ENCODE results near the gene POM121L2. TPM values are rescaled to one million over a fixed set of nuclear protein-coding genes. Genes with fewer than 3 reads are reported as not detected.

Gene POM121L2
- total RNA-seq, 5 donors from 2014 or later (not counting 1 experiment from before 2014, with no cell fraction given) = not detected

GRCh38 chr6:27312950-27313271 is 838 bp upstream of the POM121L2 start:
- H3K4me3 Mint-ChIP-seq = peak overlapping the region; percentile 77 to 80 (median 78)
- WGBS (ENCODE audit: insufficient coverage) = no CpG with 5 or more reads among the region's 8 CpGs

GRCh38 chr6:27311806-27312145 is 297 bp downstream of the POM121L2 start:
- DNase-seq = no peak
- H3K27me3 ChIP-seq (replicated peaks in 1 of 2; ENCODE audit: control insufficient read depth in 2 of 2, extremely low read depth in 1 of 2, insufficient read depth in 2 of 2, low read length in 1 of 2) = peaks cover 19 to 41% of the 10 kb centered on the region in 2 experiments
- CTCF ChIA-PET = interaction anchor here in 1 of 2 donors (1.3 kb wide), 1 partner anchor 441 kb away, joined by 5 read pairs; no protein-coding TSS in a partner anchor
- Mint-ChIP-seq H3K36me3 (no peaks in the 10 kb centered on the region), H3K4me3 (peak overlapping the region; percentile 77 to 80 (median 78)), H3K27me3 (peaks cover 61 to 78% of the 10 kb centered on the region in 2 donors), H3K9me3 (no peaks in the 10 kb centered on the region), H3K27ac (peak overlapping the region in 1 of 2 donors; percentile 12), H3K4me1 (peaks cover 9 to 13% (median 12%) of the 10 kb centered on the region in 3 donors)
- no peak for ATAC-seq (replicated peaks in 1 of 4)
- WGBS (ENCODE audit: insufficient coverage) = 22% methylated on average over 17 of the region's 19 CpGs
- no peaks in the 10 kb centered on the region for H3K9me3 ChIP-seq
- no peak overlapping the region for H3K27ac ChIP-seq (ENCODE audit: low read length)
- H3K36me3 ChIP-seq (ENCODE audit: control insufficient read depth in 2 of 2, extremely low read depth in 1 of 2, insufficient read depth in 1 of 2, low read length in 1 of 2) = no peaks in the 10 kb centered on the region
- POLR2A ChIA-PET = no interaction called here
- peak overlapping the region; percentile 55 to 80 for H3K4me3 ChIP-seq (ENCODE audit: control insufficient read depth in 1 of 2, extremely low read depth in 1 of 2, low read length in 1 of 2)
- H3K4me1 ChIP-seq (ENCODE audit: control insufficient read depth in 1 of 2, extremely low read depth in 1 of 2, insufficient read depth in 2 of 2, low read length in 2 of 2) = peaks cover 0 to 14% of the 10 kb centered on the region in 2 experiments

More at GRCh38 chr6:27312950-27313271, 838 bp upstream of the POM121L2 start:
- no peak for DNase-seq
- Histone ChIP-seq H3K27ac (ENCODE audit: low read length) (no peak overlapping the region), H3K4me3 (ENCODE audit: control insufficient read depth in 1 of 2, extremely low read depth in 1 of 2, low read length in 1 of 2) (peak overlapping the region; percentile 55 to 80), H3K36me3 (ENCODE audit: control insufficient read depth in 2 of 2, extremely low read depth in 1 of 2, insufficient read depth in 1 of 2, low read length in 1 of 2) (no peaks in the 10 kb centered on the region), H3K4me1 (ENCODE audit: control insufficient read depth in 1 of 2, extremely low read depth in 1 of 2, insufficient read depth in 2 of 2, low read length in 2 of 2) (peaks cover 0 to 14% of the 10 kb centered on the region in 2 experiments), H3K27me3 (replicated peaks in 1 of 2; ENCODE audit: control insufficient read depth in 2 of 2, extremely low read depth in 1 of 2, insufficient read depth in 2 of 2, low read length in 1 of 2) (peaks cover 21 to 43% of the 10 kb centered on the region in 2 experiments), H3K9me3 (no peaks in the 10 kb centered on the region)
- CTCF ChIA-PET = interaction anchor here in 1 of 2 donors (0.6 to 1.3 kb wide), 5 partner anchors 206 to 489 kb away, joined by 3 to 5 read pairs (median 5); no protein-coding TSS in a partner anchor
- ATAC-seq (replicated peaks in 1 of 4) = peak; percentile 14 to 57 (median 38)
- H3K27ac Mint-ChIP-seq = no peak overlapping the region
- peaks cover 61 to 74% of the 10 kb centered on the region in 2 donors for H3K27me3 Mint-ChIP-seq
- no peaks in the 10 kb centered on the region for H3K9me3 Mint-ChIP-seq
- no peaks in the 10 kb centered on the region for H3K36me3 Mint-ChIP-seq
- POLR2A ChIA-PET = no interaction called here
- H3K4me1 Mint-ChIP-seq = peaks cover 9 to 13% (median 12%) of the 10 kb centered on the region in 3 donors

GRCh38 chr6:27303613-27304272 is 8.3 kb downstream of the POM121L2 start:
- Histone ChIP-seq H3K27ac (ENCODE audit: low read length) (no peak overlapping the region), H3K9me3 (peaks cover 2% of the 10 kb centered on the region), H3K4me3 (ENCODE audit: control insufficient read depth in 1 of 2, extremely low read depth in 1 of 2, low read length in 1 of 2) (no peak overlapping the region), H3K36me3 (ENCODE audit: control insufficient read depth in 2 of 2, extremely low read depth in 1 of 2, insufficient read depth in 1 of 2, low read length in 1 of 2) (no peaks in the 10 kb centered on the region), H3K27me3 (replicated peaks in 1 of 2; ENCODE audit: control insufficient read depth in 2 of 2, extremely low read depth in 1 of 2, insufficient read depth in 2 of 2, low read length in 1 of 2) (peaks cover 22 to 42% of the 10 kb centered on the region in 2 experiments), H3K4me1 (ENCODE audit: control insufficient read depth in 1 of 2, extremely low read depth in 1 of 2, insufficient read depth in 2 of 2, low read length in 2 of 2) (no peaks in the 10 kb centered on the region)
- Mint-ChIP-seq H3K4me1 (no peaks in the 10 kb centered on the region), H3K27me3 (peaks cover 77 to 81% of the 10 kb centered on the region in 2 donors), H3K36me3 (peaks cover 3% of the 10 kb centered on the region), H3K4me3 (no peak overlapping the region), H3K9me3 (peaks cover 0 to 6% (median 0%) of the 10 kb centered on the region in 3 donors), H3K27ac (no peak overlapping the region)
- CTCF ChIA-PET = interaction anchor here in 1 of 2 donors (0.7 kb wide), 1 partner anchor 129 kb away, joined by 3 read pairs; no protein-coding TSS in a partner anchor
- 60% methylated on average over 1 of the region's 16 CpGs for WGBS (ENCODE audit: insufficient coverage)
- DNase-seq (no peak), ATAC-seq (replicated peaks in 1 of 4) (no peak)
- POLR2A ChIA-PET = no interaction called here

GRCh38 chr6:27297857-27298730 is 14.0 kb downstream of the POM121L2 start:
- H3K36me3 ChIP-seq (ENCODE audit: control insufficient read depth in 2 of 2, extremely low read depth in 1 of 2, insufficient read depth in 1 of 2, low read length in 1 of 2) = no peaks in the 10 kb centered on the region
- WGBS (ENCODE audit: insufficient coverage) = 7% methylated on average over 3 of the region's 22 CpGs
- ATAC-seq (replicated peaks in 1 of 4) (no peak), DNase-seq (no peak)
- peaks cover 1% of the 10 kb centered on the region for H3K9me3 ChIP-seq
- peaks cover 9 to 15% (median 13%) of the 10 kb centered on the region in 3 donors for H3K9me3 Mint-ChIP-seq
- POLR2A ChIA-PET = interaction anchor here in 1 of 2 donors (0.6 kb wide), 1 partner anchor 185 kb away, joined by 8 read pairs; no protein-coding TSS in a partner anchor
- CTCF ChIA-PET = interaction anchor here in 1 of 2 donors (0.7 kb wide), 1 partner anchor 16 kb away, joined by 3 read pairs; no protein-coding TSS in a partner anchor
- no peak overlapping the region for H3K4me3 Mint-ChIP-seq
- H3K4me3 ChIP-seq (ENCODE audit: control insufficient read depth in 1 of 2, extremely low read depth in 1 of 2, low read length in 1 of 2) = no peak overlapping the region
- no peak overlapping the region for H3K27ac ChIP-seq (ENCODE audit: low read length)
- H3K27me3 Mint-ChIP-seq = peaks cover 84 to 91% of the 10 kb centered on the region in 2 donors
- peaks cover 3% of the 10 kb centered on the region for H3K36me3 Mint-ChIP-seq
- peaks cover 0 to 9% (median 0%) of the 10 kb centered on the region in 3 donors for H3K4me1 Mint-ChIP-seq
- H3K27ac Mint-ChIP-seq = peak overlapping the region in 1 of 2 donors; percentile 63
- H3K4me1 ChIP-seq (ENCODE audit: control insufficient read depth in 1 of 2, extremely low read depth in 1 of 2, insufficient read depth in 2 of 2, low read length in 2 of 2) = no peaks in the 10 kb centered on the region
- H3K27me3 ChIP-seq (replicated peaks in 1 of 2; ENCODE audit: control insufficient read depth in 2 of 2, extremely low read depth in 1 of 2, insufficient read depth in 2 of 2, low read length in 1 of 2) = peaks cover 31 to 65% of the 10 kb centered on the region in 2 experiments

DNA sequence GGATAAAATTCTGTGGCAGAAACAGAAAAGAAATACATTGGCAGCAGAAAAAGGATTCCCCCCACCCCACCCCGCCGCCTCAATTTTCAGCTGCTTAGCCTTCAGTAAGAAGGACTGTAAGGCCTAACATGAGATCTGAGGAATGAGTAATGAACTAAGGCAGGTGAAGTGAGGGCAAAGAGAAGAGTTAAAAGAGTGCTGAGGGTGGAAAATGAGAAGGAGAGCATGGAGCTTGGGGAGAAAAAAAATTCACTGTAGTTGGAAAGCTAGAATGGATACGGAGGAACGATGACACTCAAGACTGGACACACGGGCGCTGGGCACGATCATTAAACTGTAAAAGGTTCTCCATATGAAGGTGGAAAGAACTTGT is 14.6 kb downstream of the POM121L2 start:
- ATAC-seq (replicated peaks in 1 of 4) = no peak
- H3K4me3 ChIP-seq (ENCODE audit: control insufficient read depth in 1 of 2, extremely low read depth in 1 of 2, low read length in 1 of 2) = no peak overlapping the region
- H3K36me3 ChIP-seq (ENCODE audit: control insufficient read depth in 2 of 2, extremely low read depth in 1 of 2, insufficient read depth in 1 of 2, low read length in 1 of 2) = no peaks in the 10 kb centered on the region
- ChIA-PET POLR2A (interaction anchor here in 1 of 2 donors (0.6 kb wide), 1 partner anchor 185 kb away, joined by 8 read pairs; no protein-coding TSS in a partner anchor), CTCF (no interaction called here)
- WGBS (ENCODE audit: insufficient coverage) = no CpG with 5 or more reads among the region's 7 CpGs
- H3K4me1 ChIP-seq (ENCODE audit: control insufficient read depth in 1 of 2, extremely low read depth in 1 of 2, insufficient read depth in 2 of 2, low read length in 2 of 2) = no peaks in the 10 kb centered on the region
- Mint-ChIP-seq H3K9me3 (peaks cover 9 to 15% (median 13%) of the 10 kb centered on the region in 3 donors), H3K4me1 (peaks cover 0 to 9% (median 0%) of the 10 kb centered on the region in 3 donors), H3K36me3 (peaks cover 3% of the 10 kb centered on the region), H3K27ac (peak overlapping the region in 1 of 2 donors; percentile 63), H3K4me3 (no peak overlapping the region), H3K27me3 (peaks cover 78 to 86% of the 10 kb centered on the region in 2 donors)
- H3K27me3 ChIP-seq (replicated peaks in 1 of 2; ENCODE audit: control insufficient read depth in 2 of 2, extremely low read depth in 1 of 2, insufficient read depth in 2 of 2, low read length in 1 of 2) = peaks cover 31 to 66% of the 10 kb centered on the region in 2 experiments
- no peak overlapping the region for H3K27ac ChIP-seq (ENCODE audit: low read length)
- H3K9me3 ChIP-seq = peaks cover 2% of the 10 kb centered on the region
- no peak for DNase-seq

Measured in T-cell (primary cell).